ENCODE data around the gene LRRIQ3.

The LRRIQ3 gene, protein sequence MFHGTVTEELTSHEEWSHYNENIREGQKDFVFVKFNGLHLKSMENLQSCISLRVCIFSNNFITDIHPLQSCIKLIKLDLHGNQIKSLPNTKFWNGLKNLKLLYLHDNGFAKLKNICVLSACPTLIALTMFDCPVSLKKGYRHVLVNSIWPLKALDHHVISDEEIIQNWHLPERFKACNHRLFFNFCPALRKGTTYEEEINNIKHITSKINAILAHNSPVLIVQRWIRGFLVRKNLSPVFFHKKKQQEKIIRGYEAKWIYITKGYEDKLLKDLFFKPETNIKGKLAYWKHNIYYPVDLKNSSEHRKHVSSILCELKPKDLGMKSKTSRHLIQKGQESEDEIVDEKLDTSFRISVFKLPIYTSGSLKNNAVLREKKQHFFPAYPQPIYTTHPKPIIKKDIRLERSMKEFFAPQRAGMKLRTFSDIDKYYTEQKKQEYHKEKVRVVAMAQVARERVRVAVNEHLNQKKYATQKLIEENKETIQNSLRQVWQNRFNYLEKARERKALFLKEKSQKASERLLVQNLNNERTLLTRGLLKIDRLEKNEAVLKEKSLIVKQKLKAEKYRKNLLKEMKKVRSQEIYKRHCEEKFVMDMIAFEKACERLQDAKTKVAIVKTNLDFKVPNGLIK

DNA sequence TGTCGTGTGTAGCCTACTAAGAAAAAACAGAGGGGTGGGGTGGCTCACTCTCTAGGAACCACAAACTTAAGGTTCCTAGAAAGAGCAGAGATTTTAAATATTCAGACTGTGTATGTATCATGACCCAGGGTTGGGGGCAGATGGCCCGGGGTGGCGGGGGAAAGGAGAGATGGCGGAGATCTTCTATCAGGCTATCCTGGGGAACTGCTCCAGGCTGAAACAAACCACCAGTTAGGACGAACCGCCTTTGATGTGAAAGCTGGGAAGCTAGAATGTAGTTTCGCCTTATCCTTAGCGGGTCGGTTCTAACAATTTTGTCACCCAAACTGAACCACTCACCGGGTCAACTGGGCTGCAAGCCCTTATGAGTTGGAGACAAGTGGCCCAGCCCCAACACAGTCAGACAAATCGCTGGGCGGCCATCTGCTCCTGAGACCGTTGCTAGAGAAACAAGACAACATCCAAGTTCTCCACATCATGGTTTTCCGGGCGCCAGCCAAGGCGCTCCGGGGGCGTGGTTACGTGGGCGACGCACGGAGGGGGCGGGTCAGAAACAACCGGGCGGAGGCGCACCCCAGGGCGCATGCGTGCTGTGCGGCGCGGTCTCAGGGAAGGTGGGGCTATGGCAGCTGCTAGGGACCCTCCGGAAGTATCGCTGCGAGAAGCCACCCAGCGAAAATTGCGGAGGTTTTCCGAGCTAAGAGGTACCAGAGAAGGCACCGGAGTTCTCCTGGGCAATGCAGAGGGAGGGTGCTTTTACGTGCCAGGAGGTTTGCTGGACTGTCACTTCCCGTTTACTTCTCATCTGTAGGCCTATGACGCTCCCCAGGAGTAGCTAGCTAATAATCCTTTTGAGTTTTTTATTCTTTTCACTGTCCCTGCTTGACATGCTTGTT is at the start of gene LRRIQ3, which contains the start of gene FPGT:
Gene LRRIQ3 (minus strand): TSS at position 520 of the 896 bp plus-strand sequence. CDS start 14,492 bp downstream, outside the sequence.
Gene FPGT (plus strand): TSS at position 586 of the 896 bp plus-strand sequence. CDS start 37 bp downstream, at position 623.
- Mint-ChIP-seq H3K9me3 (no peaks in the 10 kb centered on the region), H3K27ac (peak within 1 kb of the TSS; percentile 95 to 97), H3K4me1 (peaks cover 30% of the 10 kb centered on the region), H3K27me3 (no peaks in the 10 kb centered on the region), H3K4me3 (peak within 1 kb of the TSS; percentile 89 to 93)
- peak; percentile 93 to 95 for DNase-seq
- peak; percentile 97 for ATAC-seq

DNA sequence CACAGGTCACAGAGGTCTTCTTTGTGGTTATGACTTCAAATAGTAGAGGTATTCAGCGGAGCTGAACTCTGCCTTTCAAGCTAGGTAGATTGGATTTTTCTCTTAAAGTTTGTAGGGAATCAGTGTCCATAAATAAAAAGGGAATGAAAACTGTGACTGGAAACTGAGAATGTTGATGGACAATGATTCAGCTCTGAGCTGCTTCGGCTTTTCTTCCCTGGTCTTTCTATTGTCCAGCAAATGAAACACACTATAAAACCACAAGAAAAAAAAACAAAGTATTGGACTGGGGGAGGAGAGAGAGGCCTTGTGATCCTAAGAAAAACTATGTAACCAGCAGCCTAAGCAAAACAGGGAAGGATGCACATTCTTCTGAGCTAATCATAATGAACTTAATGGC is 48.3 kb upstream of the LRRIQ3 start:
- no peaks in the 10 kb centered on the region for H3K4me1 Mint-ChIP-seq
- DNase-seq = no peak
- ATAC-seq = no peak
- H3K27ac Mint-ChIP-seq = no peak overlapping the region
- H3K9me3 Mint-ChIP-seq = no peaks in the 10 kb centered on the region
- H3K4me3 Mint-ChIP-seq = no peak overlapping the region
- H3K27me3 Mint-ChIP-seq = no peaks in the 10 kb centered on the region

DNA sequence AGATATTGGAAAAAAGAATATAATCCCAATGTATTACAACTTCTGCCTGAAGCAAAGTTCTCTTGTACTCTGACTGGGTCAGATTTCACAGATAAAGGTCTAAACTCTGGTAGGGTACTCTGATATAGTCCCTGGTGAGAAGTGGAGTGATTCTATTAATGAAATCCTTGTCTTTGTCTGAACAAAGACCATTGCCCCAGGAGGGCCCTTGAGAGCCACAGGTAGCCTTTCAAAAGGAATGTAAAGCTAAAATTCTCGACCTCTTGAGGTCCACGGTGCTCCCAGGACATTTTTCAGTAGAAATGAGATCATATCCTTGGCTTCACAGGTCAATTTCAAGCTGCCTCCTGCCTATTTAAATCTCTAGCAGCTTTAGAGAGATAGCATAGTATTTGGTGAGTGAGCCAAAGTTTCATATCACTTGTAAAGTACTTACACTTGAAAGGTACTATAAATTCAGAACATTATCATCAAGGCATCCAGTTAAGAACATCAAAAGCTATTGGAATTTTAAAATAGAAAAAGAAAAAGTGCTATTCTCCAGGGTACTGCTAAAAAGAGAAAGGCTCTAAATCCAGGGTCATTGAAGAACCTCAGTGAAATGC is 47.3 kb upstream of the LRRIQ3 start:
- H3K9me3 Mint-ChIP-seq = no peaks in the 10 kb centered on the region
- H3K27me3 Mint-ChIP-seq = no peaks in the 10 kb centered on the region

DNA sequence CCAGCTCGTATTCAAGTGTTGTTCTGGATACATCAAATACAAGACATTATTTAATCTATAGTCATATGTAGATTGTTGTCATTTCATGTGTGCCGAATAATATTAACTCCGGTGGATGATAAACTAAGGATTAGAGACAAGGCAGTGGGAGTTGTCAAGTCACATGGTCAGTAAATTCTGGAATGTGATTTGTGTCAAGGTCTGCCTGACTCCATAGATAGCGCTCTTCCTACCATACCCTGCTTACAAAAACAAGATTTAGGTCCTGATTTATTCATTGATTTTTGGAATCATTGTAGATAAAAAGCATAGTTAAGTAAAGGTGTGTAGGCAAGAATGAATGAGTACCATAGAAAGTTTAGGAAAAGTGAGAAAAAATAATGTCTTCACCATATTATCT is 39.8 kb upstream of the LRRIQ3 start:
- no peak for ATAC-seq
- no peaks in the 10 kb centered on the region for H3K27me3 Mint-ChIP-seq
- H3K9me3 Mint-ChIP-seq = peaks cover 0 to 7% of the 10 kb centered on the region in 2 donors
- no peaks in the 10 kb centered on the region for H3K4me1 Mint-ChIP-seq
- H3K4me3 Mint-ChIP-seq = no peak overlapping the region
- DNase-seq = no peak
- H3K27ac Mint-ChIP-seq = no peak overlapping the region

More for the DNA sequence above, 47.3 kb upstream of the LRRIQ3 start:
- H3K4me3 Mint-ChIP-seq = no peak overlapping the region
- H3K4me1 Mint-ChIP-seq = no peaks in the 10 kb centered on the region
- no peak for ATAC-seq
- no peak overlapping the region for H3K27ac Mint-ChIP-seq
- DNase-seq = no peak

DNA sequence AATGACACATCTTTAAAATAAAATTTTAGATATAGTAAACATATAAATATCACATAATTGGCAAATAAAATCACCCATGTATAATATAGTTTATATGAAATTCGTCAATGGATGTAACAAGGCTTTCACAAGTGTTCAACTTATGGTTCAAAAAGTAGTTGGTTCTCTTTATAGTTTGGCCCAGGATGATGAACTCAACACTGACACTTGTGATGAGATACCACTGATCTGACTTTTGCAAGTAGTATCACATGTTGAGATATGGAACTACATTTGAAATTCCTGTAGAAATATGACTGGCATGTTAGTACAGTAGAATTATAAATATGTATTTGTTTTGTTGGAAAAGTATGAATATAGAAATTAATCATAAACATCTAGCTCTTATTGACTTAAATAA is 39.1 kb upstream of the LRRIQ3 start:
- Mint-ChIP-seq H3K4me1 (no peaks in the 10 kb centered on the region), H3K27me3 (no peaks in the 10 kb centered on the region), H3K4me3 (no peak overlapping the region), H3K9me3 (peaks cover 3 to 7% of the 10 kb centered on the region in 2 donors), H3K27ac (no peak overlapping the region)
- ATAC-seq (no peak), DNase-seq (no peak)

DNA sequence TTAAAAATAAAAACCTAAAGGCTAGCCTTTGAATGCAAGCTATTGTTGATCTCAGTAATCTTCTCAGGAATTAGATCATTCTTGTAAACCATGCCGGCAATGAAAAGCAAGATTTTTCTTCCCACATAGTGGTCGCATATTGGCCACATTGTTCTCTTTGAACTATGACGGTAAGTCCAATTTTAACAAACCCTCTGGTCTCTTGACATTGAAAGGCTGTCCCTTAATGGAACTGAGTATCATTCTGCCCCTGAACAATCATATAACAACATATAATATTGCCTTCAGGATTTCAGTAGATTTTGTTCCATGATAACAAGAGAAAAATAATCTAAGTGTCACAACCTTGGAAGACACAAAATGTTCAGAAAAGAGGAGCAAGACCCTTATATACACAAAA is 38.5 kb upstream of the LRRIQ3 start:
- no peak overlapping the region for H3K4me3 Mint-ChIP-seq
- no peak overlapping the region for H3K27ac Mint-ChIP-seq
- peaks cover 4 to 7% of the 10 kb centered on the region in 2 donors for H3K9me3 Mint-ChIP-seq
- H3K4me1 Mint-ChIP-seq = no peaks in the 10 kb centered on the region
- H3K27me3 Mint-ChIP-seq = no peaks in the 10 kb centered on the region
- DNase-seq (no peak), ATAC-seq (no peak)

DNA sequence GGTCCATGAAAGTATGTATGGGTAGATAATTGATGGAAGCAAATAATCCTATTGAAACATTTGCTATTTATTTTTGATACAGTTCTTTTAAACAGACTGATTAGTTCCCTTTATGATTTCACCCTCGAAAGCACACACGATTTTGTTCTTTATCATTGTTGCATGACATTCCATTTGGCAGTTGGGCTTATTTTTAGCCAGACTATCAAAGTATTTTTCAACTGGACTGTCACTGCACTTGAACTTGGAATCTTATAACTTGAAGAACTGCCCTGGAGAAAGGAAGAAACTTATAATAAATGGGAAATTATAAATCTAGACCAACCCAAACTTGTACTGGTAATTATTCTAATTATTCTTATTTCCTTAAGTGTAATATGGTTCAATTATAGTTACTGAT is 37.2 kb upstream of the LRRIQ3 start, which contains the start of gene TNNI3K:
Gene TNNI3K (plus strand): TSS at position 235 of the 400 bp plus-strand sequence. CDS start 65 bp downstream, at position 300.
- no peaks in the 10 kb centered on the region for H3K27me3 Mint-ChIP-seq
- H3K4me3 Mint-ChIP-seq = no peak within 1 kb of the TSS
- H3K27ac Mint-ChIP-seq = no peak within 1 kb of the TSS
- no peaks in the 10 kb centered on the region for H3K4me1 Mint-ChIP-seq
- DNase-seq = no peak
- peaks cover 4 to 7% of the 10 kb centered on the region in 2 donors for H3K9me3 Mint-ChIP-seq
- no peak for ATAC-seq

DNA sequence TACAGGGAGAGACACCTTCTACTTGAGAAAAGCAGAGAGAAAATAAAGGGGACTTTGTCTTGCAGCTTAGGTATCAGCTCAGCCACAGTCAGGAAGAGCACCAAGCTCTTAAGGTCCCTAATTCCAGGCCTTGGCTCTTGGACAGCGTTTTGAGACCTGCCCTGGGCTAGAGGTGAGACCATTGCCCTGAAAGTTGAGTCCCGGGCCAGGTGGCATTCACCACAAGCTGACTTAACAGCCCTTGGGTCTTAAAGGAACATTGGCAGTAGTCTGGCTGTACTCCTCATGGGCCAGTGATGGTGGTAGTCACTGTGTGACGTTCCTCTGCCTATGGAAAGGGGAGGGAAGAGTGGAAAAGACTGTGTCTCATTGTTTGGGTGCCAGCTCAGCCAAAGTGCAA is 25.5 kb upstream of the LRRIQ3 start:
- no peak overlapping the region for H3K27ac Mint-ChIP-seq
- H3K4me1 Mint-ChIP-seq = no peaks in the 10 kb centered on the region
- ATAC-seq (no peak), DNase-seq (no peak)
- no peaks in the 10 kb centered on the region for H3K27me3 Mint-ChIP-seq
- no peak overlapping the region for H3K4me3 Mint-ChIP-seq
- H3K9me3 Mint-ChIP-seq = peaks cover 33 to 54% of the 10 kb centered on the region in 2 donors

DNA sequence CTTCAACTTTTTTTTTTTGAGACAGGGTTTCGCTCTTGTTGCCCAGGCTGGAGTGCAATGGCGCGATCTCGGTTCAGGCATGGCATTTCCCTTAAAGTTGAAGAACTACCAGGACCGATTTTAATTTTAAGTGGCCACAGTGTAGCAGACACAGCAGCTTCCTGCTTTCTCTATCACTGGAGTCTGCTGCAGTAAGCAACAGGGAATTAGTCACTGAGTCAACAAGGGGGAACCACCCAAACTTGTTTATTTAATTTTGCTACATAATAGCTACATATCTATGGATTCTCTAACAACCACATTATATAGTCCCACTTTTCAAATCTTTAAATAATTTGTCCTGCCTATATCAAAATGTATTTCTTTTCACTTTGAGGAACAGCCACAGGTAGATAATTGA is 24.7 kb upstream of the LRRIQ3 start:
- DNase-seq = no peak
- H3K9me3 Mint-ChIP-seq = peaks cover 33 to 49% of the 10 kb centered on the region in 2 donors
- no peak overlapping the region for H3K27ac Mint-ChIP-seq
- no peaks in the 10 kb centered on the region for H3K4me1 Mint-ChIP-seq
- no peaks in the 10 kb centered on the region for H3K27me3 Mint-ChIP-seq
- ATAC-seq = no peak
- H3K4me3 Mint-ChIP-seq = no peak overlapping the region

DNA sequence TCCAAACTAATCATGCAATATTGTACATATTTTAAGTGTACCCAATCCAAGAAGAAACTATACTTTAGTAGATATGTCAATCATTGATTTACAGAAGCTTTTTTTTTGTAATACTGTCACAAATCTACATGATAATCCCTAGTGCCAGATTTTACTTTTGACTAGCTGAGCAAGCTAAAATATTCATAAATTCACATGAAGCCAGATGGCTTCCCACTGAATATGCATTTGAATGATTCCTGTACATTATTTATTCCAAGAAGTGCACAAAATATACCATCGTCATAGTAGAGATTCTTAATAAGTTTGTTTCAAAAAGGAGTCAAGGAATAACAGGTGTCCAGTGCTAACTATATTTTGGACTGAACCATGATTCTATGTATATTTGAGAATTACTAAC is 17.3 kb upstream of the LRRIQ3 start:
- DNase-seq (no peak), ATAC-seq (no peak)
- Mint-ChIP-seq H3K4me1 (no peaks in the 10 kb centered on the region), H3K27me3 (no peaks in the 10 kb centered on the region), H3K9me3 (peaks cover 0 to 7% of the 10 kb centered on the region in 2 donors), H3K4me3 (no peak overlapping the region), H3K27ac (no peak overlapping the region)

DNA sequence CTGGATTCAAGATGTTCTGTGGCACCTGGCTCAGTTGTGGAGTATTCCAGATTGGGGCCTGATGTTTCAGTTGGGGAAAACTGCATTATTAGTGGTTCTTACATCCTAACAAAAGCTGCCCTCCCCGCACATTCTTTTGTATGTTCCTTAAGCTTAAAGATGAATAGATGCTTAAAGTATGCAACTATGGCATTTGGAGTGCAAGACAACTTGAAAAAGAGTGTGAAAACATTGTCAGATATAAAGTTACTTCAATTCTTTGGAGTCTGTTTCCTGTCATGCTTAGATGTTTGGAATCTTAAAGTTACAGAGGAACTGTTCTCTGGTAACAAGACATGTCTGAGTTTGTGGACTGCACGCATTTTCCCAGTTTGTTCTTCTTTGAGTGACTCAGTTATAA is 7.3 kb upstream of the LRRIQ3 start:
- Mint-ChIP-seq H3K4me1 (peaks cover 4% of the 10 kb centered on the region), H3K27ac (no peak overlapping the region), H3K4me3 (no peak overlapping the region), H3K27me3 (no peaks in the 10 kb centered on the region), H3K9me3 (no peaks in the 10 kb centered on the region)
- no peak for ATAC-seq
- no peak for DNase-seq

DNA sequence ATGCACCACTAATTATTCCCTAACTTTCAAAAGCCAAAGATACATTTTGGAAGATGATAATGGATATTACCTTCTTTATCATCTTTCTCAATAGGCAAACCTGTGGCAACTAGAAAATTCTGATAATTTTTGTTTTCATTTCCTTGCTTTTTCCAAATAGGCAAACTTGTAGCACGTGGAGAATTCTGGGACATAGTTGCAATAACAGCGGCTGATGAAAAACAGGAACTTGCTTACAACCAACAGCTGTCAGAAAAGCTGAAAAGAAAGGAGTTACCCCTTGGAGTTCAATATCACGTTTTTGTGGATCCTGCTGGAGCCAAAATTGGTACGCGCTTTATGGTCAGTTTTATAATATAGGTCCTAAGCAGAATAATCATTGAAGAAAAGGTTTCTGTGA is 1.5 kb upstream of the LRRIQ3 start:
- Mint-ChIP-seq H3K27me3 (no peaks in the 10 kb centered on the region), H3K27ac (no peak overlapping the region), H3K4me1 (peaks cover 30% of the 10 kb centered on the region), H3K4me3 (peak overlapping the region in 1 of 2 donors; percentile 89), H3K9me3 (no peaks in the 10 kb centered on the region)
- DNase-seq = no peak
- no peak for ATAC-seq

DNA sequence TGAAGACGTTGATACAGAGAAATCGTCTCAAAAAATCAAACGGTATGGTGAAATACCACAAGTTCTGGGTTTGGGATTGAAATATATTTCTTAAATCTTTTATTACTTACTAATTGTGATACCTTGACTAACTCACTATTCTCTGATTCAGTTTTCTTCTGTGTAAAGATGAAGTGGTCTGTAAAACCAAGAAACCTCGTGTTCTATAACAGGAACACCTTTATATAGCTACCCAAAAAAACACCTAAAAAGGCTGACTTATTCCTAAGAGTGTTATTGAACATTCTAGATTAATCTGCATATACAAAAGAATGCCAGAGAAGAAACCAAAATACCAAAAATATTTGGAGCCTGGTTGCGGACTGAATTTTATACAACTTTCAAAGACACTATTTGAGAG is 721 bp downstream of the LRRIQ3 start:
- no peak for ATAC-seq
- Mint-ChIP-seq H3K27me3 (no peaks in the 10 kb centered on the region), H3K27ac (peak overlapping the region; percentile 95 to 97), H3K4me3 (peak overlapping the region; percentile 89 to 93), H3K4me1 (peaks cover 30% of the 10 kb centered on the region), H3K9me3 (no peaks in the 10 kb centered on the region)
- DNase-seq = no peak

DNA sequence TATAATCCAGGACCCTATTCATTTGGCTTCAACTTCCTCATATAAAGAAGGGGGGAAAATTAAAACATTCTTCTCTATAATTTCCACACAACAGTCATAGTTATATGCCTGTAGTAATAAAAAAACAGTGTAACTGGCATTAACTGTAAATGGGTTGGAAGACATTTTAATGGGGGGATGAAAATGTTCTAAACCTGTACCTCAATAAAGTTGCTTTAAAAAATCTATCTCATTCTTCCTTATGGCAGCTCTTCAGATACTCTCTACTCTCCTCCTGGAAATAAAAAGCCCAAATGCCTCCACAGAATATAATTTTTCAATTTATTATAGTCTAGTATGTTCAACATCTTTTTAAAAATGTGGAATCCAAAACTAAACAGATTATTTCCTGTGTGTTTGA is 2.6 kb downstream of the LRRIQ3 start:
- Mint-ChIP-seq H3K27ac (no peak overlapping the region), H3K4me3 (no peak overlapping the region), H3K27me3 (no peaks in the 10 kb centered on the region), H3K9me3 (peaks cover under 1 to 3% of the 10 kb centered on the region in 2 donors), H3K4me1 (peaks cover 25% of the 10 kb centered on the region)
- DNase-seq (no peak), ATAC-seq (no peak)

DNA sequence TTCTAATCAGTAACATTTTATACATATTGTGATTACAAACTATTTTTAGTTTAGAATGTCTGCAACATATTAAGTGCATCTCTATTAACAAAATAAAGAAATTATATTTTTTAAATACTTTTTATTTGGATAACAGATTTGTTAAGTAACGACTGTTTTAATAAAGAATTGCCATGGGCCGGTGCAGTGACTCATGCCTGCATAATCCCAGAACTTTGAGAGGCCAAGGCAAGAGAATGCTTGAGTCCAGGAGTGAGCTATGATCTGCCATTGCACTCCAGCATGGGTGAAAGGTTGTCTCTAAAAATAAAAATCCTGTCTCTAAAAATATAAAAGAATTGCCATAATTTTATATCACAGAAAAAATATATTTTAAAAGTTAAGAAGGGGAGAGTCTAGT is 4.1 kb downstream of the LRRIQ3 start:
- H3K4me1 Mint-ChIP-seq = peaks cover 28% of the 10 kb centered on the region
- H3K27me3 Mint-ChIP-seq = no peaks in the 10 kb centered on the region
- H3K4me3 Mint-ChIP-seq = no peak overlapping the region
- H3K9me3 Mint-ChIP-seq = peaks cover 10 to 11% of the 10 kb centered on the region in 2 donors
- ATAC-seq = no peak
- H3K27ac Mint-ChIP-seq = no peak overlapping the region
- DNase-seq = no peak

Data from stimulated activated naive CD8-positive, alpha-beta T cell treated with anti-CD3 and anti-CD28 coated beads, Interleukin-15, amount 100 ng/mL, for 72 hours (primary cell).